Measurements from ENCODE around the gene GARIN6.

DNA sequence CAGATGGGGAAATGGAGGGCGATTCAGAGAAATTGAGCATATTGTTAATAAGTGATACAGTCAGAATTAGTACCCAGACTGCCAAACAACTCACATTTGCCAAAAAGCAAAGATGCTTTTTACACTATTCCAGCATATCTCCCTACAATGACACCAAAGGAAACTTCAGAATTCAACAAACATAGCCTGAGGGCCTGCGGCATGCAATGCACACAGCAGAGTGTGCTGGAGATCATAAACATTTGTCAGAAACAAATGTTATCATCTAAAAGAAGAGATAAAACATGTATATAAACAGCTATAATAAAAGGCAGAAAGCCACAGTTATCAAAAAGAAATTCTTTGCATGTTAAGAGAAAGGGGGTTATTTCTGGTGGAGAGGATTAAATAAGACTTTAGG is 20.1 kb upstream of the GARIN6 start:
- TF ChIP-seq CTCF (IDR thresholded peaks at IDR 0.05) (no peak), POLR2A (IDR thresholded peaks at IDR 0.05) (no peak), EP300 (IDR thresholded peaks at IDR 0.05) (no peak)
